Measurements from ENCODE around the gene AQP12B.

- TF ChIP-seq, protein P1, sequence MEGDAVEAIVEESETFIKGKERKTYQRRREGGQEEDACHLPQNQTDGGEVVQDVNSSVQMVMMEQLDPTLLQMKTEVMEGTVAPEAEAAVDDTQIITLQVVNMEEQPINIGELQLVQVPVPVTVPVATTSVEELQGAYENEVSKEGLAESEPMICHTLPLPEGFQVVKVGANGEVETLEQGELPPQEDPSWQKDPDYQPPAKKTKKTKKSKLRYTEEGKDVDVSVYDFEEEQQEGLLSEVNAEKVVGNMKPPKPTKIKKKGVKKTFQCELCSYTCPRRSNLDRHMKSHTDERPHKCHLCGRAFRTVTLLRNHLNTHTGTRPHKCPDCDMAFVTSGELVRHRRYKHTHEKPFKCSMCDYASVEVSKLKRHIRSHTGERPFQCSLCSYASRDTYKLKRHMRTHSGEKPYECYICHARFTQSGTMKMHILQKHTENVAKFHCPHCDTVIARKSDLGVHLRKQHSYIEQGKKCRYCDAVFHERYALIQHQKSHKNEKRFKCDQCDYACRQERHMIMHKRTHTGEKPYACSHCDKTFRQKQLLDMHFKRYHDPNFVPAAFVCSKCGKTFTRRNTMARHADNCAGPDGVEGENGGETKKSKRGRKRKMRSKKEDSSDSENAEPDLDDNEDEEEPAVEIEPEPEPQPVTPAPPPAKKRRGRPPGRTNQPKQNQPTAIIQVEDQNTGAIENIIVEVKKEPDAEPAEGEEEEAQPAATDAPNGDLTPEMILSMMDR (IDR thresholded peaks at IDR 0.05), result no peak
- TF ChIP-seq EP300 (IDR thresholded peaks at IDR 0.05) (no peak), POLR2A (IDR thresholded peaks at IDR 0.05) (no peak)
Measured at GRCh38 chr2:240670402-240670801, 12.3 kb downstream of the AQP12B start.

All from ovary (tissue), 3 donors.